ENCODE data around the gene ITGB1BP1. TPM values are rescaled to one million over a fixed set of nuclear protein-coding genes. Genes with fewer than 3 reads are reported as not detected.

ITGB1BP1 gene
- total and polyA plus RNA-seq, 10 of the 15 experiments (the other 5 are each of a cell fraction or from before 2014, with no cell fraction given) = 50.2 to 273 (median 97.2) TPM

DNA sequence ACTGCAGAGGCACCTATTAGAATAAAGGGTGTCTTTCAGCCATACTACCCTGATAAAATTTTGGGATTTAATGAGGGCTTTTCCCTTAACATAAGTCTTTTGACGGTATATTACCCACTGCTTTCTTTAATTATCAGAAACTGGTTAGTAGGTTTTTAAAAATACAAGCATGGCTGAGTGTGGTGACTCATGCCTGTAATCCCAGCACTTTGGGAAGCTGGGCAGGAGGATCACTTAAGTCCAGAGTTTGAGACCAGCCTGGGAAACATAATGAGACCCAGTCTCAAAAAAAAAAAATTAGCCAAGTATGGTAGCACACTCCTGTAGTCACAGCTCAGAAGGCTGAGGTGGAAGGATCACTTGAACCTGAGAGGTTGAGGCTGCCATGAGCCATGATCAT, 16.2 kb upstream of the ITGB1BP1 start:
- no peak overlapping the region for H3K4me3 ChIP-seq
- H3K36me3 ChIP-seq (ENCODE audit: control insufficient read depth in 2 of 2, insufficient read depth in 2 of 2, low read length in 1 of 2) = peaks cover 0 to 14% of the 10 kb centered on the region in 2 experiments; a peak in 2 of 4 replicates
- no peaks in the 10 kb centered on the region for H3K4me1 ChIP-seq (ENCODE audit: control insufficient read depth, insufficient read depth, low read length)
- H3K9me3 ChIP-seq (replicated peaks; ENCODE audit: control insufficient read depth, insufficient read depth, low read length) = no peaks in the 10 kb centered on the region
- ChIA-PET RAD21 (ENCODE audit: unreplicated experiment) (no interaction called here), SMC1A (ENCODE audit: uncharacterized antibody, unreplicated experiment) (no interaction called here), POLR2A (no interaction called here), CTCF (no interaction called here)
- DNase-seq (ENCODE audit: low read depth, low spot score) (no peak), ATAC-seq (no peak), FAIRE-seq (no peak)
- H4K20me1 ChIP-seq (ENCODE audit: control insufficient read depth, insufficient read depth) = no peaks in the 10 kb centered on the region
- no peak overlapping the region for H2AFZ ChIP-seq (ENCODE audit: control insufficient read depth, low read depth, low read length)
- H3K79me2 ChIP-seq (ENCODE audit: control insufficient read depth, insufficient read depth, low read length) = no peaks in the 10 kb centered on the region
- H3K4me2 ChIP-seq (ENCODE audit: control insufficient read depth, insufficient read depth) = no peak overlapping the region
- intact Hi-C loops (cut with micrococcal nuclease; ENCODE audit: unreplicated experiment) (no loop called here), in situ Hi-C loops (cut with MboI) (no loop called here)
- no peak overlapping the region for H3K9ac ChIP-seq (ENCODE audit: control insufficient read depth, insufficient read depth, low read length)
- 100% methylated on average over 1 of the region's 1 CpG for WGBS (ENCODE audit: insufficient coverage, insufficient replicate concordance, low lambda C conversion rate, missing lambda C conversion rate)
- no peaks in the 10 kb centered on the region for H3K27me3 ChIP-seq (replicated peaks in 1 of 2; ENCODE audit: control insufficient read depth in 2 of 2, insufficient read depth in 2 of 2, low read length in 1 of 2)
- BruUV-seq (replicated peaks) = no TSS peak
- TF ChIP-seq, protein P1, sequence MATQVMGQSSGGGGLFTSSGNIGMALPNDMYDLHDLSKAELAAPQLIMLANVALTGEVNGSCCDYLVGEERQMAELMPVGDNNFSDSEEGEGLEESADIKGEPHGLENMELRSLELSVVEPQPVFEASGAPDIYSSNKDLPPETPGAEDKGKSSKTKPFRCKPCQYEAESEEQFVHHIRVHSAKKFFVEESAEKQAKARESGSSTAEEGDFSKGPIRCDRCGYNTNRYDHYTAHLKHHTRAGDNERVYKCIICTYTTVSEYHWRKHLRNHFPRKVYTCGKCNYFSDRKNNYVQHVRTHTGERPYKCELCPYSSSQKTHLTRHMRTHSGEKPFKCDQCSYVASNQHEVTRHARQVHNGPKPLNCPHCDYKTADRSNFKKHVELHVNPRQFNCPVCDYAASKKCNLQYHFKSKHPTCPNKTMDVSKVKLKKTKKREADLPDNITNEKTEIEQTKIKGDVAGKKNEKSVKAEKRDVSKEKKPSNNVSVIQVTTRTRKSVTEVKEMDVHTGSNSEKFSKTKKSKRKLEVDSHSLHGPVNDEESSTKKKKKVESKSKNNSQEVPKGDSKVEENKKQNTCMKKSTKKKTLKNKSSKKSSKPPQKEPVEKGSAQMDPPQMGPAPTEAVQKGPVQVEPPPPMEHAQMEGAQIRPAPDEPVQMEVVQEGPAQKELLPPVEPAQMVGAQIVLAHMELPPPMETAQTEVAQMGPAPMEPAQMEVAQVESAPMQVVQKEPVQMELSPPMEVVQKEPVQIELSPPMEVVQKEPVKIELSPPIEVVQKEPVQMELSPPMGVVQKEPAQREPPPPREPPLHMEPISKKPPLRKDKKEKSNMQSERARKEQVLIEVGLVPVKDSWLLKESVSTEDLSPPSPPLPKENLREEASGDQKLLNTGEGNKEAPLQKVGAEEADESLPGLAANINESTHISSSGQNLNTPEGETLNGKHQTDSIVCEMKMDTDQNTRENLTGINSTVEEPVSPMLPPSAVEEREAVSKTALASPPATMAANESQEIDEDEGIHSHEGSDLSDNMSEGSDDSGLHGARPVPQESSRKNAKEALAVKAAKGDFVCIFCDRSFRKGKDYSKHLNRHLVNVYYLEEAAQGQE (IDR thresholded peaks at IDR 0.05; ENCODE audit: low read depth, low read length) = no peak
- TF ChIP-seq CEBPB (IDR thresholded peaks at IDR 0.05; ENCODE audit: borderline replicate concordance in 1 of 2, low read depth in 2 of 2, low read length in 2 of 2) (no peak), NFYA (IDR thresholded peaks at IDR 0.05; ENCODE audit: borderline replicate concordance, low read depth, low read length) (no peak), CBFB (IDR thresholded peaks at IDR 0.05; ENCODE audit: low read depth) (no peak), NR2C2 (IDR thresholded peaks at IDR 0.05; ENCODE audit: borderline replicate concordance, control insufficient read depth, insufficient read length, low read depth) (no peak), RAD21 (IDR thresholded peaks at IDR 0.05; ENCODE audit: insufficient read depth, low read depth, low read length) (no peak), HDGF (IDR thresholded peaks at IDR 0.05) (no peak), FOXM1 (IDR thresholded peaks at IDR 0.05; ENCODE audit: low read depth, low read length) (no peak), FOXK2 (IDR thresholded peaks at IDR 0.05) (no peak), TBL1XR1 (IDR thresholded peaks at IDR 0.05; ENCODE audit: low read depth, low read length) (no peak)
- TF ChIP-seq, protein P2, sequence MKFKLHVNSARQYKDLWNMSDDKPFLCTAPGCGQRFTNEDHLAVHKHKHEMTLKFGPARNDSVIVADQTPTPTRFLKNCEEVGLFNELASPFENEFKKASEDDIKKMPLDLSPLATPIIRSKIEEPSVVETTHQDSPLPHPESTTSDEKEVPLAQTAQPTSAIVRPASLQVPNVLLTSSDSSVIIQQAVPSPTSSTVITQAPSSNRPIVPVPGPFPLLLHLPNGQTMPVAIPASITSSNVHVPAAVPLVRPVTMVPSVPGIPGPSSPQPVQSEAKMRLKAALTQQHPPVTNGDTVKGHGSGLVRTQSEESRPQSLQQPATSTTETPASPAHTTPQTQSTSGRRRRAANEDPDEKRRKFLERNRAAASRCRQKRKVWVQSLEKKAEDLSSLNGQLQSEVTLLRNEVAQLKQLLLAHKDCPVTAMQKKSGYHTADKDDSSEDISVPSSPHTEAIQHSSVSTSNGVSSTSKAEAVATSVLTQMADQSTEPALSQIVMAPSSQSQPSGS (IDR thresholded peaks at IDR 0.05; ENCODE audit: low read length) = no peak
- TF ChIP-seq, protein P3, sequence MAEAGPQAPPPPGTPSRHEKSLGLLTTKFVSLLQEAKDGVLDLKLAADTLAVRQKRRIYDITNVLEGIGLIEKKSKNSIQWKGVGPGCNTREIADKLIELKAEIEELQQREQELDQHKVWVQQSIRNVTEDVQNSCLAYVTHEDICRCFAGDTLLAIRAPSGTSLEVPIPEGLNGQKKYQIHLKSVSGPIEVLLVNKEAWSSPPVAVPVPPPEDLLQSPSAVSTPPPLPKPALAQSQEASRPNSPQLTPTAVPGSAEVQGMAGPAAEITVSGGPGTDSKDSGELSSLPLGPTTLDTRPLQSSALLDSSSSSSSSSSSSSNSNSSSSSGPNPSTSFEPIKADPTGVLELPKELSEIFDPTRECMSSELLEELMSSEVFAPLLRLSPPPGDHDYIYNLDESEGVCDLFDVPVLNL (IDR thresholded peaks at IDR 0.05; ENCODE audit: low read depth, low read length) = no peak
- TF ChIP-seq, protein P4, sequence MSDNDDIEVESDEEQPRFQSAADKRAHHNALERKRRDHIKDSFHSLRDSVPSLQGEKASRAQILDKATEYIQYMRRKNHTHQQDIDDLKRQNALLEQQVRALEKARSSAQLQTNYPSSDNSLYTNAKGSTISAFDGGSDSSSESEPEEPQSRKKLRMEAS (IDR thresholded peaks at IDR 0.05; ENCODE audit: low read depth, low read length) = no peak
- no peak overlapping the region for H3K27ac ChIP-seq (ENCODE audit: control insufficient read depth, insufficient read depth)

Measured in GM12878 (cell line).